IMR-90 (cell line): ENCODE results near the gene MMEL1. TPM values are rescaled to one million over a fixed set of nuclear protein-coding genes. Genes with fewer than 3 reads are reported as not detected.

Experiments used
- ATAC-seq: fragments of 200-7000 bp; cut with Tn5 transposase; 2 replicates; pipeline ENCODE4 v1.9.1; 2020; ENCODE audit warnings: low read depth, mild to moderate bottlenecking, moderate library complexity
- BruUV-seq: library from RNA; stranded (reverse); fragments of 400-500 nt; replicated peaks from 2 replicates; lab custom pipeline; 2021; lab: Mats Ljungman, UMichigan
- CTCF ChIA-PET: fragments of 300-600 bp; formaldehyde crosslinking; extraction: SDS; loops from one replicate; lab custom pipeline; 2021; ENCODE audit warnings: antibody characterized with exemption; lab: Yijun Ruan, JAX
- POLR2A ChIA-PET: fragments of 300-600 bp; sonication (Branson Sonifier 250); formaldehyde crosslinking; loops from one replicate; lab custom pipeline; 2022; ENCODE audit warnings: antibody characterized with exemption; ENCODE audit not compliant: unreplicated experiment; lab: Charles Lee
- DNase-seq: peaks from one replicate; pipeline ENCODE4 v3.0.0; 2013
- H2AFZ ChIP-seq: replicated peaks from 2 replicates; pipeline ENCODE3; 2013; ENCODE audit warnings: low read length, mild to moderate bottlenecking; ENCODE audit not compliant: poor library complexity
- H2AK5ac ChIP-seq: 2 replicates; pipeline ENCODE4 v1.6.1; 2013; ENCODE audit warnings: low read depth, low read length, inconsistent platforms
- H2AK9ac ChIP-seq: replicated peaks from 2 replicates; pipeline ENCODE3; 2013; ENCODE audit warnings: mild to moderate bottlenecking, low read depth, low read length, moderate library complexity; ENCODE audit not compliant: poor library complexity
- H2BK120ac ChIP-seq: 2 replicates; pipeline ENCODE4 v1.6.1; 2013; ENCODE audit warnings: low read depth, low read length, inconsistent platforms
- H2BK15ac ChIP-seq: 3 replicates; pipeline ENCODE4 v1.6.1; 2013; ENCODE audit warnings: low read depth, low read length, inconsistent platforms
- H2BK20ac ChIP-seq: 2 replicates; pipeline ENCODE4 v1.6.1; 2013; ENCODE audit warnings: low read depth, mild to moderate bottlenecking, inconsistent platforms, low read length, moderate library complexity
- H2BK5ac ChIP-seq: 2 replicates; pipeline ENCODE4 v1.6.1; 2013; ENCODE audit warnings: mild to moderate bottlenecking, low read depth, low read length, inconsistent platforms; ENCODE audit not compliant: poor library complexity, severe bottlenecking
- H3K14ac ChIP-seq: replicated peaks from 2 replicates; pipeline ENCODE4 v1.6.1; 2013; ENCODE audit warnings: low read depth, low read length, inconsistent platforms
- H3K18ac ChIP-seq: 2 replicates; pipeline ENCODE4 v1.6.1; 2013; ENCODE audit warnings: low read depth, low read length, control low read depth
- H3K23ac ChIP-seq: 2 replicates; pipeline ENCODE4 v1.6.1; 2013; ENCODE audit warnings: low read depth, low read length, inconsistent platforms
- H3K27ac ChIP-seq: 2 replicates; pipeline ENCODE4 v1.5.1; 2013; ENCODE audit warnings: mild to moderate bottlenecking, control low read depth, low read length; ENCODE audit not compliant: insufficient read depth
- H3K27me3 ChIP-seq: 2 replicates; pipeline ENCODE4 v1.6.1; 2013; ENCODE audit warnings: low read length; ENCODE audit not compliant: control insufficient read depth, insufficient read depth
- H3K36me3 ChIP-seq: 2 replicates; pipeline ENCODE4 v1.6.1; 2013; ENCODE audit warnings: low read length, mixed read lengths; ENCODE audit not compliant: control insufficient read depth, insufficient read depth
- H3K4ac ChIP-seq: 2 replicates; pipeline ENCODE4 v1.6.1; 2013; ENCODE audit warnings: low read depth, low read length, inconsistent platforms
- H3K4me1 ChIP-seq: 2 replicates; pipeline ENCODE4 v1.6.1; 2013; ENCODE audit warnings: low read length, mixed read lengths; ENCODE audit not compliant: control insufficient read depth, insufficient read depth
- H3K4me2 ChIP-seq: 2 replicates; pipeline ENCODE4 v1.6.1; 2013; ENCODE audit warnings: low read depth, mild to moderate bottlenecking, control low read depth, low read length, moderate library complexity
- H3K4me3 ChIP-seq: 2 replicates; pipeline ENCODE4 v1.5.1; 2013; ENCODE audit warnings: low read depth, mild to moderate bottlenecking, control low read depth, low read length, moderate library complexity; ENCODE audit not compliant: insufficient read depth
- H3K56ac ChIP-seq: 2 replicates; pipeline ENCODE4 v1.6.1; 2013; ENCODE audit warnings: low read length, inconsistent platforms; ENCODE audit not compliant: insufficient read depth; ENCODE audit errors: extremely low read depth
- H3K79me1 ChIP-seq, 2 experiments: 2 replicates each; pipeline ENCODE4 v1.6.1; 2013; ENCODE audit warnings: low read length in 2 of 2, inconsistent platforms in 1 of 2, low read depth in 1 of 2
- H3K9ac ChIP-seq: 2 replicates; pipeline ENCODE4 v1.6.1; 2013; ENCODE audit warnings: low read depth, low read length, control low read depth
- H3K9me1 ChIP-seq: 2 replicates; pipeline ENCODE4 v1.6.1; 2013; ENCODE audit warnings: low read length, inconsistent platforms; ENCODE audit not compliant: insufficient read depth
- H3K9me3 ChIP-seq: 2 replicates; pipeline ENCODE4 v1.6.1; 2013; ENCODE audit warnings: low read length; ENCODE audit not compliant: control insufficient read depth, insufficient read depth
- H4K20me1 ChIP-seq: 2 replicates; pipeline ENCODE4 v1.6.1; 2013; ENCODE audit warnings: low read length, inconsistent platforms; ENCODE audit not compliant: insufficient read depth
- H4K5ac ChIP-seq: 2 replicates; pipeline ENCODE4 v1.6.1; 2013; ENCODE audit warnings: mild to moderate bottlenecking, low read depth, low read length, control low read depth
- H4K8ac ChIP-seq, 2 experiments: 2 replicates each; pipeline ENCODE4 v1.6.1; 2013; ENCODE audit warnings: low read depth in 2 of 2, low read length in 2 of 2, control low read depth in 1 of 2, inconsistent platforms in 1 of 2
- H4K91ac ChIP-seq: 2 replicates; pipeline ENCODE4 v1.6.1; 2013; ENCODE audit warnings: low read depth, low read length, inconsistent platforms; ENCODE audit not compliant: insufficient read depth
- BHLHE40 ChIP-seq: fragments of 150-350 bp; IDR thresholded peaks from 2 replicates; pipeline ENCODE4 v1.6.1; 2016; ENCODE audit warnings: mild to moderate bottlenecking, low read depth, low read length
- CTCF ChIP-seq: conservative IDR thresholded peaks from 2 replicates; pipeline ENCODE4 v1.5.1; 2012; ENCODE audit warnings: mild to moderate bottlenecking, low read depth, low read length, improper control_type of control experiment
- FOS ChIP-seq: fragments of 150-350 bp; IDR thresholded peaks from 2 replicates; pipeline ENCODE4 v1.6.1; 2016; ENCODE audit warnings: low read depth, low read length
- MXI1 ChIP-seq: IDR thresholded peaks from 2 replicates; pipeline ENCODE4 v1.6.1; 2012; ENCODE audit warnings: low read depth, mild to moderate bottlenecking, low read length, moderate library complexity, borderline replicate concordance
- NFE2L2 ChIP-seq: fragments of 150-350 bp; IDR thresholded peaks from 2 replicates; pipeline ENCODE4 v1.6.1; 2016; ENCODE audit warnings: low read depth, mild to moderate bottlenecking, low read length
- RFX5 ChIP-seq: IDR thresholded peaks from 2 replicates; pipeline ENCODE4 v1.8.0; 2012; ENCODE audit warnings: low read depth, mild to moderate bottlenecking, low read length, moderate library complexity
- WGBS, 2 experiments: methylation state at CpG; one replicate each; pipeline versions ENCODE4 v1.1.5 to v1.1.7; 2013; ENCODE audit warnings: missing lambda C conversion rate in 2 of 2; ENCODE audit not compliant: insufficient read length in 1 of 2; ENCODE audit errors: extremely low coverage in 2 of 2; 5-methylcytosine and 5-hydroxymethylcytosine counted together
- dilution Hi-C: fragments of 300-500 bp; cut with HindIII; formaldehyde crosslinking; loops from one replicate; pipeline ENCODE4 v1.14.3; 2018; ENCODE audit warnings: low sequenced_read_pairs; ENCODE audit not compliant: unreplicated experiment
- in situ Hi-C: fragments of 300-500 bp; cut with MboI; formaldehyde crosslinking; loops from 3 replicates; pipeline ENCODE4 v1.14.3; 2019; ENCODE audit warnings: low sequenced_read_pairs, inconsistent platforms, mixed read lengths
- intact Hi-C: fragments of 100-400 bp; cut with micrococcal nuclease; formaldehyde crosslinking; loops from 2 replicates; pipeline ENCODE4 v1.10.0; 2022
- polyA plus RNA-seq, 3 experiments: library from polyadenylated mRNA; depleted of rRNA; stranded (reverse); fragments of >200 nt; gene quantifications; 2 replicates each; pipeline ENCODE4 v1.2.3, GENCODE V29; 2012; ENCODE audit warnings: low replicate concordance in 1 of 3
- total RNA-seq: library from RNA; depleted of rRNA; stranded (reverse); fragments of >200 nt; gene quantifications from 2 replicates; pipeline ENCODE4 v1.2.3, GENCODE V29; 2012

Gene MMEL1
- total and polyA plus RNA-seq, 2 of the 4 experiments (the other 2 are of a cell fraction), result under 0.01 to 0.12 TPM

- Histone ChIP-seq H2BK15ac (no peak overlapping the region), H3K4me3 (no peak overlapping the region), H2AK9ac (no peak overlapping the region), H3K9me3 (no peaks in the 10 kb centered on the region), H3K18ac (no peak overlapping the region), H2BK120ac (no peak overlapping the region), H3K27ac (no peak overlapping the region), H3K4me1 (peaks cover 8% of the 10 kb centered on the region; the same call in 1 of the 2 replicates), H3K4ac (no peak overlapping the region), H3K79me1 (peaks cover 0 to 21% of the 10 kb centered on the region in 2 experiments; a peak in 2 of 4 replicates), H4K20me1 (no peaks in the 10 kb centered on the region; the same call in 1 of the 2 replicates), H3K9me1 (no peaks in the 10 kb centered on the region), H3K14ac (no peak overlapping the region), H2AK5ac (no peak overlapping the region), H3K56ac (no peak overlapping the region), H2AFZ (no peak overlapping the region), H2BK20ac (no peak overlapping the region), H3K4me2 (no peak overlapping the region), H4K91ac (no peak overlapping the region), H3K27me3 (no peaks in the 10 kb centered on the region; the same call in 1 of the 2 replicates), H4K5ac (no peak overlapping the region), H2BK5ac (no peak overlapping the region), H3K23ac (no peak overlapping the region), H3K36me3 (peaks cover 2% of the 10 kb centered on the region; the same call in 1 of the 2 replicates), H4K8ac (no peak overlapping the region), H3K9ac (no peak overlapping the region)
- DNase-seq, result no peak
- dilution Hi-C loops, result no loop called here
- in situ Hi-C loops, result no loop called here
- ATAC-seq, result no peak
- intact Hi-C loops, result no loop called here
- 97% methylated on average over 12 of the region's 25 CpGs; no CpG with 5 or more reads in 1 of the 2 experiments for WGBS, 2 experiments
- TF ChIP-seq RFX5 (no peak), BHLHE40 (no peak), MXI1 (no peak), CTCF (no peak), NFE2L2 (no peak), FOS (no peak)
- BruUV-seq, result no TSS peak
- CTCF ChIA-PET, result no interaction called here
- POLR2A ChIA-PET, result no interaction called here
These were observed 43.2 kb downstream of the MMEL1 start for GRCh38 chr1:2589431-2590232.
